ENCODE results near the gene PLPP4.

DNA sequence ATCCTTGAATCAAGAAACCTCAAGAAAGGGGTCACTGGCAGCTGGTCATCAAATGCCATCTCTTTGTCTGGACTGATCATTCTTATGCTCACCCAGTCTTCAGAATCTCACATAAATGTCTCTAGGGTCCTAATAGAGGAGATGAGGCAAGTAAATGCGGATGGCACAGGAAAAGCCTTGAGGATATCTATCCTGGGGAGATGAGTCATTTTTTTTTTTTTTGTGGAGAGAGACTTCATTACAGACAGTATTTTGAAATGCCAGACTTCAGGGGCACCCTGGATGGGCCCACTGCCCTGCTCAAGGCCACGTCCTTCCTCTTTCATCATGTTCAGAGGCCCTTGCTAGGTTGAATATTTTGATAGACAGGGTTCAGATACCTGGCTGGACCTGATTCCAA lies 19.5 kb upstream of the PLPP4 start:
- TF ChIP-seq CTCF (IDR thresholded peaks at IDR 0.05) (no peak), EP300 (IDR thresholded peaks at IDR 0.05) (no peak), POLR2A (IDR thresholded peaks at IDR 0.05) (no peak)

All from ovary (tissue), 3 donors.